ENCODE measurements around the gene OIT3.

GRCh38 chr10:72895236-72895850, 1.8 kb downstream of the OIT3 start:
- TF ChIP-seq CTCF (IDR thresholded peaks at IDR 0.05; ENCODE audit: insufficient read depth, low read depth, low read length) (no peak), EZH2 (IDR thresholded peaks at IDR 0.05; ENCODE audit: insufficient read depth, low read length) (no peak)
